GM15510 (cell line): ENCODE data around the gene FAM167B.
A peak's percentile ranks its signal among the peaks of the same experiment; 100 is the strongest.

Experiments used
- POLR2A ChIP-seq: IDR thresholded peaks from 3 replicates; pipeline ENCODE4 v1.6.1; 2011; ENCODE audit warnings: borderline replicate concordance; ENCODE audit not compliant: insufficient read length; ENCODE audit errors: extremely low read depth

The FAM167B gene

DNA sequence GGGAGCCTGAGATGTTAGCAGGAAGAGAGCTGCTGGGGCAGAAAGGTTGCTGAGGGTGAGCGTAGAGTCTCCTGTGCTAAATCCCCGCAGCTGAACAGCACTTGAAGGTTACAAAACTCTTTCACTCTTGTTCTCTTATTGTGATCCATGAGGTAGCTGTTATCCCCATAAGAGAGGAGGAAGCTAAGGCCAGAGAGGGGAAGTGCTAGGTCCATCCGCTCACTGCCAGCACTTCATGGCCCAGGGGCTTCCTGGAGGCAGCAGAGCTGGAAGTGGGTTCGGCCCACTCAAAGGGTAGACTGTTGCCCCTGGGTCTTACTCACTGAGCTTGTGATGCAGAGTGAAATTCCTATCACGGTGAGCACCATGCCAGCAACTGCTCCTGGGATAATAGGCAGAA is 30.5 kb upstream of the FAM167B start:
- no peak for TF ChIP-seq POLR2A

DNA sequence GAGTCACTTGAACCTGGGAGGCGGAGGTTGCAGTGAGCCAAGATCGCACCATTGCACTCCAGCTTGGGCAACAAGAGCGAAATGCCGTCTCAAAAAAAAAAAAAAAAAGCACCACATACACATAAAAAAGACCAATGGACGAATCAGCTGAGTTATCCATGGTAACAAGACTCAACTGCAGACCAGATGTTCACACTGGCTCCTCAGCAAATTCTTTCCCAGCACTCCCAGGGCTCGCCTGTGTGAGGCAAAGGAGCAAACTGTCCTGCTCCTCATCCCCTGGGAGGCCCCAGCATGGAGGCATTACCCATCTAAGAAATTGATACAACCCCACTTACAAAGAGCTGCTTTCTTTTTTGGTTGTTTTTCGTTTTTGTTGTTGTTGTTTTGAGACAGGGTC is 28.0 kb upstream of the FAM167B start:
- no peak for TF ChIP-seq POLR2A

DNA sequence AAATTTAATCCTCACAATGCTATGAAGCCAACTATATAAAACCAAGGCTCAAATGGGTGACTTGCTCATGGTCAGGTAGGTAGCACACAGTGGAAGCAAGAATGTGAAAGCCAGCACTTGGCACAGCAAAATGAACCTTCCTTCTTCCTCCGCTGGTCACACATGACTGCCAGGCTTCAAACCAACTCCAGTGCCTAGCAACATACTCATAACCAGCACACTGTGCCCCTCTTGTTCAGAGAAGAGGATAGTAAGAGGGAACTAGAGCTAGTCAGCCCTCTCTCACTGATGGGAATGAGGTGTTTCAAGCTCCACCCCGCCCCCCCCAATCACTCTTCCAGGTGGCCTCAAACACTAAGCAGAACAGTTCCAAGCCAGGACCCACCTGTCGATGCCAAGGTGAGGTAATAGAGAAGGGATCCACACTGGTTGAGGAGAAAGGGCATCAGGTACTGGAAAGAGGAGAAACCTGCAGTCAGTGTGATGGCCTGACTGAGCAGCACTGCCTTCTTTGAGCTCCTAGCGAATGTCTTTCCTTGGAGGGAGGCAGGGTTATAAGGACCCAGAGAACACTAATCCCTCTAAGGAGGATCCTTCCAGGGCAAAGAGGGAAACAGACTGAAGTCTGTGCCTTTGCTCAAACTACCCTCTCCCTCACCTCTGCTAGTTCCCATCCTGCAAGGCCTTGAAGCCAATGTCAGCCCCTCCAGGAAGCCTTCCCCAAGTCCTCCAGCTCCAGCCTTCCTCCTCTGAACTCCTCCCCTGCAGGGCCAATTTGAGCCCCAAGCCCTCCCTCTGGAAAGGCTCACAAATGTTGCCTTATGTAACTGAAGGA is 26.1 kb upstream of the FAM167B start:
- no peak for TF ChIP-seq POLR2A

DNA sequence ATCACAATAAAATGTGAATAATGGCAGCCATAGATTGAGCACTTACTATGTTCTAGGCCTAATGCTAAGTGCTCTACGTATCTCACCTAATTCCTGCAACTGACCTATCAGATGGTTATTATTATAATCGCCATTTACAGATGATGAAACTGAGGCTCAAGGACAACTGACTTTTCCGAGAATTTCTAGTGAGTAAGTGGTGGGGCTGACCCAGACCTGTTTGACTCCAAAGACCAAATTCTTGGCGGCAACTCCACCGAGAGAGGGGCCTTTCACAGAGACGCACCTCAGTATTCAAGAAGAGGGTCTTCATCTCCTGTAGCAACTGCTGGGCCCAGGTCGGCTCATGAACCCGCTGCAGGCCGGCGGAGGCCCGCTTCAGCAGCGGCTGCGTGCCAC is 25.4 kb upstream of the FAM167B start:
- TF ChIP-seq POLR2A, result no peak

DNA sequence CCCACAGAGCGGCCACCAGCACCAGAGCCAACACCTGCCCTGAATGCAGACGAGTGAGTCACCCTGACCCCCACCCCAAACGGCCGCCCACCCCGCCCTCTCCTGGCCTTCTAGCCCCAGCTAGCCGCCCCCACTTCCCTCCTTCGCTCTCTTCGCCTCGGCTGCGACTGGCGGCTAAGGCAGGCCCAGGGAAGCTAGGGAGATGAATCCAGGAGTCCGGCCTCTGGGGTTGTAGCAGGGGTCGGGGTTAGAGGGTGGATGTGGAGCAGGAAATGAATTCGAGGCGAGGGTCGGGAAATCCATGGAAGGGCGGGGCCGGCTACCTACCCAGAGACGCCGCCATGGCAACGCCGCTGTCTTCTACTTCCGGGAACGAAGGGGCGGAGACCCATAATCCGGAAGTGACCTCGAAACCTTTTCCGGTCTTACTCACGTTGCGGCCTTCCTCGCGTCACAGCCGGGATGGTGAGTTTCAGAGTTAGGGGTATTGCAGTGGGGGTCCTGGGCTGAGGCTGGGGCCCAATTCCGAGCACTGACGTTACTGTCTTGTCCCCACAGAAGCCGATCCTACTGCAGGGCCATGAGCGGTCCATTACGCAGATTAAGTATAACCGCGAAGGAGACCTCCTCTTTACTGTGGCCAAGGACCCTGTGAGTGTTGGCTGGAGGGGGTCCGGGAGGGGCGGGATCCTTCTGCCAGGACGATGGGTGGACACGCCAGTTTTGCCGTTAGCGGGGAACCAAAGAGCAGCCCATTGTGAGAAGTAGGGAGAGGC is 24.9 kb upstream of the FAM167B start, which contains the start of the genes EIF3I and TMEM234:
TSS of gene EIF3I (plus strand) at position 428 of the 776 bp plus-strand sequence. CDS start at position 463, 35 bp downstream.
TSS of gene TMEM234 (minus strand) at position 374 of the 776 bp plus-strand sequence. CDS start at position 343, 31 bp downstream.
- TF ChIP-seq POLR2A, result peak; percentile 80

DNA sequence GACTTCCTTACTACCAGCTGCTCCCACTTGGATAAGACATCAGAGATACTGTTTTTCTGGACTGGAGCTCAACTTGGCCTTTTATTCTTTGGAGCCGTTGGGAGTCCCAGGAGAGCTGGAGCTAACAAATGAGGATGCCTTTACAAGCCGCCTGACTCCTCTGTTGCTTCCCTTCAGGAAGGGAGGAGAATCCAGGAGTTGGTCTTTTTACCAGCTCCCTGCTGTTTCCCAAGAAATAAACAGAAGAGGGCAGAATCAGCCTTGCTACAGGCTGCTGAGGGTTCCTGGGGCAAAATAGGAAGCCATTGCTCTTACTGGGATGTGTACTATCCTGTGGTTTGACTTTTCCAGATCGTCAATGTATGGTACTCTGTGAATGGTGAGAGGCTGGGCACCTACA is 23.3 kb upstream of the FAM167B start:
- no peak for TF ChIP-seq POLR2A

DNA sequence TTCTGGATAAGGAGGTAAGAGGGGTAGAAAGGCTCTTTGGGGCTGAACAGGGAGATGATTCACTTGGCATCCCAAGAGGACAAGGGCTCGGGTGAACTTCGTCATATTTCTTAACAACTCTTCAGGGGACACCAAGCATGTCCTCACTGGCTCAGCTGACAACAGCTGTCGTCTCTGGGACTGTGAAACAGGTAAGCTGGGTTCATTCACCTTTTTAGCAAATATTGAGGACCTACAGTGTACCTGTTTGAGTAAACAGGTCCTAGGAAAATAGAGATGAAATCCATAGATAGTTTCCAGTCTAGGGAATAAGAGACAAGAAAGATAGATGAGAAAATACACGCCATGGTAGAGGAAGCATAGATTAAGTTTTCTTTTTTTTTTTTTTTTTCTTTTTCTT is 22.7 kb upstream of the FAM167B start:
- no peak for TF ChIP-seq POLR2A

DNA sequence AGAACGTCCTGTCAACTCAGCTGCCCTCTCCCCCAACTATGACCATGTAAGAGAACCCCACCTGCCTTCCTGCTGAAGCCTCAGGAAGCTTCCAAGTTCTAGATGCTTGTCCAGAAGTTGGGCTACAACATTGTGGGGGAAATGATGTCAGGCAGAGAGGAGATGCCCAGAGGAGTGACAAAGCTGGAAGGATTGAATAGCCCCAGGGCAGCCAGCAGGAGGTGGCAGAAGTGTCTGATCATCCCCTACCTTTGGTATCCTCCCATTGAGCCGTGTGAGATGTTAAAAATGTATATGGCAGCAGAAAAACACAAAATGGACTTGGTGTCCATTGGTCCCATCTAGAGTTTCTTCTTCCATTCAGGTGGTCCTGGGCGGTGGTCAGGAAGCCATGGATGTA is 18.3 kb upstream of the FAM167B start:
- no peak for TF ChIP-seq POLR2A

DNA sequence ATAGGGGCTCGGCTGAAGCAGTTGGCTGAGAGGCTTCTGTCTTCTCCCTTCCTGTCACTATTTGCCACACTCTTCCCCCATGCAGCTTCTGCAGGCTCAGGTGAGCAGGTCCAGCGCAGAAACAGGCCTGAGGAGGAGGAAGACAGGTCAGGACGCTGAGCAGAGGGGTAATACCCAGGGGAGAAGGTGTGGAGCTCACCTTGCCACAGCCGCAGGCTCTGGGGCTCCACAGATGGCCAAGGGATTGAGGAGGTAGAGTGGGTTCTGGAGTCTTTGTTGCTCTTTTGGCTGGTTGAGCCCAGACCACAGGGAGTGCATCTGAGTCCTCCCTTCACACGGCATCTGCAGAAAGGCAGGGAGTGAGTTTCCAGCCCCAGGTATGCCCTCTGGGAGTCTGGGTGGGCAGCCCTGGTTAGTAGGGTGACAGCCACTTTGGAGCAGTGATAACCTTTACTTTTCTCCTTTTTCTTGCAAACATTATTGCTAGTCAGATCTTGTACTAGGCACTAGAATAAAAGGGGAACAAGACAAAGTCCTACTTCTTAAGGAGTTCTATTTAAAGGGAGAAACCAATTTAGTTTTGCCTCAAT is 15.1 kb upstream of the FAM167B start:
- no peak for TF ChIP-seq POLR2A

DNA sequence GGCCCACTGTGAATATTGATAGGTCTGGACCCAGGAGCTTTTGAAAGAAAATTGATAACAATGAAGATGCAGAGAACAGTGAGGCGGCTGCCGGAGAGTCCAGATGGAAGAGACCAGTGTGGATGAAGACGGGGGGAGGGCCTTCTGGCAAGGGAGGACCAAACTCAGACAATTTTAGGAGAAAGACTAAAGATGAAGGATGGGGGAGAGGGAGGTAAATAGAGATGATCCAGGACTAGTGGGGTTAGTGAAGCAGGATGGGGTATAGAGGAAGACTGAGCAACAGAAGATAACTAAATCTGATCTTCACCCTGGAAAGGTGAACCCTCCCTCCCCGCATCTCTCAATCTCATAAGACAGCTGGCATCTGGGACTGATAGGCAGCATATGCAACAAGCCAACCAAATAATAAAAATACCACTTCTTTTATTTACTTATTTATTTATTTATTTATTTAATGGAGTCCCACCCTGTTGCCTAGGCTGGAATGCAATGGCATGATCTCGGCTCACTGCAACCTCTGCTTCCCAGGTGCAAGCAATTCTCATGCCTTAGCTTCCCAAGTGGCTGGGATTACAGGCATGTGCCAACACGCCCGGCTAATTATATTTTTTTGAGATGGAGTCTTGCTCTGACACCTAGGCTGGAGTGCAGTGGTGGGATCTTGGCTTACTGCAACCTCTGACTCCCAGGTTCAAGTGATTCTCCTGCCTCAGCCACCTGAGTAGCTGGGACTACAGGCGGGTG is 14.3 kb upstream of the FAM167B start:
- TF ChIP-seq POLR2A, result no peak

DNA sequence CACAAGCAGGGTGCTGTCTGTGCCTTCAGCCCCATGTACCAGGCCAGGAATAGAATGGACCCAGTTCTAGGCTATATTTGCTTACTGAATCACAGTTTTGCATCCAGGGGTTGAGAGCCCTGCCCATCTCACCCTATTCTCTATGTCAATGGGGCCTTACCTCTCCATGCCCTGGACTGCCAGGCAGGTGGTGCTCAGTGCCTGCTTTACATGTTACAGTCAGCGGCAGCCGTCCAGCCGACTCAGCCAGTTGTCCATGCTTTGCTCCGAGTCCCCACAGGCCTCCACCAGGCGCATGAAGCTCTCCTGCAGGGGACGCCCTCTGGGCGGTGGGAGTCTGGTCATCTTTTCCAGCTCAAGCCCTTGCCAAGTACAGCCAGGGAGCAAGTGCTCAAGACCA is 12.2 kb upstream of the FAM167B start:
- TF ChIP-seq POLR2A, result no peak

DNA sequence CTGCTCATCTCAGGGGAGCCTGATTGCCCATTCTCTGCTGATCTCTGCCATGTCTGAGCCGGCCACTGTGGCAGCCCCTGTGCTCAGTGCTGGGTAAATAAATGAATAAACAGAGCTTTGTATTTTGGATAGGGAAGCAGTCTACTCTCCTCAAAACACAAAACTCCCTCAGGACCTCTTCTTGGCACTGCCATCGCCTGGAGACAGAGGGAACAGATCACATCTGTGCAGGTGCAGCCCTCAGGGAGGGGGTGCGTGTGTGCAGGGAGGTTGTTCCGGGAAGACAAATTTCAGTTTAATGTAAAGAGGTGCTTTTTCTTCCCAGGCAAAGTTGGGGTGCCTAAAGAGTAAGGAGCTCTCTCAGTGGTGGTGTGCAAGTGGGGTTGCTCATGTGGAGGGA is 7.7 kb upstream of the FAM167B start:
- no peak for TF ChIP-seq POLR2A

DNA sequence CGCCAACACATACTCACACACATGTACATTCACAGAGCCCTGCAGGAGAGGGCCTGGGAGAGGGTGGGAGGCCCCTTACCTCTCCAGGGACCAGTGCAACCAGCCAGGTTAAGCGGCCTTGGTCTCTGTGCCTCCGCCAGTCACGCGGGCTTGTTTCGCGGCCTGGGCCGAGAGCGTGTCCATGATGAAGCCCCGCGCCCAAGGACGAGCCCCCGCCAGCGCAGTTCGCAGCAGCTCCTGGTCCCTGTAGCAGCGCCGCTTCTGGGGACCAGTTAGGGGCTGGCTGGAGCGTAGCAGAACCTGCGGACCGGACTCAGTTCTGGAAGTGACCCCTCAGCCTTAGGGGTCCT is 7.3 kb upstream of the FAM167B start:
- no peak for TF ChIP-seq POLR2A

DNA sequence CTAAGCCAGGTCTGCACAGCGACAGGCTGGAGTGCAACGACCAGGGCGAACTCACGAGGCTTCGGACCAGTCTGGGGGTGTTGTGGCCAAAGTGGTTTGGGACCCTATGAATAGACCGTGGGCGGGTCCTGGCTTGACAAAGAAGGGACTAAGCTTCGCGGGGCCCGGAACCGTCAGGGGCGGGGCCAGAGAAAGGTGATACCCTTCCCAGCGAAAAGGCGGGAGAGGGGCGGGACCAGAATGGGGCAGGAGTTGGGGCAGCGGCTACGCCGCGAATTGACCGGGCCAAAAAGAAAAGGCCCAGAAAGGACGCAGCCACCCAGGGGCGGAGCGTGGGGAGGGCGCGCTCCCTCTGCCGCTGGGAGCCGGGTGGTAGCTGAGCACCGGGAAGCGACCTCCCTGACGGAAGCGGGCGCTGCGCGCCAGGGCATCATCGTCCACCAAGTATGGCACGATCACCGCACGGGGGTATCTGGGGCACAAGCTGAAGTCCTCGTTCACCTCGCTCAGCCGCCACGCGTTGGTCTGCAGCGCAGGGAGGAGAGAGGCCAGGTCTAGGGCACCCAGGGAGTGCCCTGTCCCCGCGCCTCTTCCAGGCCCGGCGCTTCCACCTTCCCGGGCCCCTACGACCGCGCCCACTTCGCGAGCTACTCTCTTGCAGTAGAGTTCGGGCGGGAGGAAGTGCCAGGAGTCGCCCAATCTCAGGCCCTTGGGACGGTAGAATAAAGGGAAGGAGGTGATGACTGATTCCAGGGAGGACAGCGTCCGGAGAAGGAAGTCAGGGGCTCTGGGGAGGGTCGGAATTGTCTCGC is 6.7 kb upstream of the FAM167B start:
- no peak for TF ChIP-seq POLR2A
